HepG2 (cell line): ENCODE data around the gene SLC25A22. TPM values are rescaled to one million over a fixed set of nuclear protein-coding genes. Genes with fewer than 3 reads are reported as not detected.

ENCODE experiments used
- CTCF ChIP-seq: sonication (generic); formaldehyde crosslinking; IDR thresholded peaks from 2 replicates; pipeline ENCODE4 v1.5.0; 2020; ENCODE audit warnings: mild to moderate bottlenecking, missing genetic modification reagents, moderate library complexity
- KLF13 ChIP-seq: sonication (generic); formaldehyde crosslinking; IDR thresholded peaks from 2 replicates; pipeline ENCODE4 v1.4.0; 2020; ENCODE audit warnings: mild to moderate bottlenecking, missing genetic modification reagents
- MZF1 ChIP-seq: sonication (generic); formaldehyde crosslinking; IDR thresholded peaks from 2 replicates; pipeline ENCODE4 v1.8.1; 2023; ENCODE audit warnings: mild to moderate bottlenecking, missing genetic modification reagents, borderline replicate concordance
- NFE2 ChIP-seq: sonication (generic); formaldehyde crosslinking; IDR thresholded peaks from 2 replicates; pipeline ENCODE4 v1.4.0; 2020; ENCODE audit warnings: missing genetic modification reagents
- NFKB2 ChIP-seq: sonication (generic); formaldehyde crosslinking; IDR thresholded peaks from 2 replicates; pipeline ENCODE4 v1.4.0; 2020; ENCODE audit warnings: missing genetic modification reagents, borderline replicate concordance
- REXO4 ChIP-seq: sonication (generic); formaldehyde crosslinking; IDR thresholded peaks from 2 replicates; pipeline ENCODE4 v1.8.0; 2022; ENCODE audit warnings: missing genetic modification reagents, mild to moderate bottlenecking, borderline replicate concordance
- SOX5 ChIP-seq: IDR thresholded peaks from 2 replicates; pipeline ENCODE4 v1.6.1; 2016; ENCODE audit warnings: borderline replicate concordance
- TMF1 ChIP-seq: sonication (generic); formaldehyde crosslinking; IDR thresholded peaks from 2 replicates; pipeline ENCODE4 v1.8.1; 2022; ENCODE audit warnings: low read depth, missing genetic modification reagents
- ZBTB21 ChIP-seq: sonication (generic); formaldehyde crosslinking; IDR thresholded peaks from 2 replicates; pipeline ENCODE4 v1.4.0; 2020; ENCODE audit warnings: missing genetic modification reagents
- ZMAT5 ChIP-seq: sonication (generic); formaldehyde crosslinking; IDR thresholded peaks from 2 replicates; pipeline ENCODE4 v1.5.0; 2020; ENCODE audit warnings: mild to moderate bottlenecking, low read depth, missing genetic modification reagents, borderline replicate concordance
- ZNF180 ChIP-seq: sonication (generic); formaldehyde crosslinking; IDR thresholded peaks from 2 replicates; pipeline ENCODE4 v1.4.0; 2020; ENCODE audit warnings: low read depth, missing genetic modification reagents, borderline replicate concordance
- ZNF34 ChIP-seq: sonication (generic); formaldehyde crosslinking; IDR thresholded peaks from 2 replicates; pipeline ENCODE4 v1.4.0; 2020; ENCODE audit warnings: mild to moderate bottlenecking, missing genetic modification reagents, borderline replicate concordance
- ZNF557 ChIP-seq: sonication (generic); formaldehyde crosslinking; IDR thresholded peaks from 2 replicates; pipeline ENCODE4 v1.4.0; 2020; ENCODE audit warnings: missing genetic modification reagents
- ZNF598 ChIP-seq: sonication (generic); formaldehyde crosslinking; IDR thresholded peaks from 2 replicates; pipeline ENCODE4 v1.5.1; 2020; ENCODE audit warnings: mild to moderate bottlenecking, missing genetic modification reagents, borderline replicate concordance
- ZNF891 ChIP-seq: sonication (generic); formaldehyde crosslinking; IDR thresholded peaks from 2 replicates; pipeline ENCODE4 v1.5.0; 2020; ENCODE audit warnings: mild to moderate bottlenecking, missing genetic modification reagents
- polyA plus RNA-seq, 8 experiments: library from polyadenylated mRNA; depleted of rRNA in 3 of 8; stranded (reverse) in 7 of 8; unstranded in 1 of 8; fragments of >200 nt; fragmentation: Illumina TruSeq in 4 of 8; extraction: Trizol in 4 of 8; gene quantifications; 2 replicates each; pipeline versions ENCODE4 v1.2.1 to v1.2.3, GENCODE V29; 2011 to 2016; ENCODE audit warnings: low read depth in 4 of 8, missing spikeins in 1 of 8, mixed read lengths in 1 of 8; ENCODE audit not compliant: insufficient read depth in 1 of 8
- total RNA-seq, 5 experiments: library from RNA; depleted of rRNA; stranded (reverse); fragments of >200 nt; fragmentation: Illumina TruSeq; extraction: Trizol; gene quantifications; 2 replicates each; pipeline ENCODE4 v1.2.3, GENCODE V29; 2016; ENCODE audit warnings: low read depth in 1 of 5
- TF ChIP-seq, protein P1 (sequence below): sonication (generic); formaldehyde crosslinking; IDR thresholded peaks from 2 replicates; pipeline ENCODE4 v1.4.0; 2020; ENCODE audit warnings: mild to moderate bottlenecking, missing genetic modification reagents
- TF ChIP-seq, protein P2 (sequence below): sonication (generic); formaldehyde crosslinking; IDR thresholded peaks from 2 replicates; pipeline ENCODE4 v1.8.0; 2022; ENCODE audit warnings: missing genetic modification reagents, mild to moderate bottlenecking, borderline replicate concordance
- TF ChIP-seq, protein P3 (sequence below): sonication (generic); formaldehyde crosslinking; IDR thresholded peaks from 2 replicates; pipeline ENCODE4 v1.5.1; 2020; ENCODE audit warnings: mild to moderate bottlenecking, moderate library complexity, missing genetic modification reagents
- TF ChIP-seq, protein P4 (sequence below): IDR thresholded peaks from 2 replicates; pipeline ENCODE4 v1.6.1; 2018; ENCODE audit warnings: missing genetic modification reagents, mild to moderate bottlenecking, missing compliant biosample characterization

The SLC25A22 gene
- total and polyA plus RNA-seq, 2 of the 13 experiments (the other 11 are each of a cell fraction or from before 2014, with no cell fraction given): 12.4 to 19.2 TPM

- TF ChIP-seq, protein P1, sequence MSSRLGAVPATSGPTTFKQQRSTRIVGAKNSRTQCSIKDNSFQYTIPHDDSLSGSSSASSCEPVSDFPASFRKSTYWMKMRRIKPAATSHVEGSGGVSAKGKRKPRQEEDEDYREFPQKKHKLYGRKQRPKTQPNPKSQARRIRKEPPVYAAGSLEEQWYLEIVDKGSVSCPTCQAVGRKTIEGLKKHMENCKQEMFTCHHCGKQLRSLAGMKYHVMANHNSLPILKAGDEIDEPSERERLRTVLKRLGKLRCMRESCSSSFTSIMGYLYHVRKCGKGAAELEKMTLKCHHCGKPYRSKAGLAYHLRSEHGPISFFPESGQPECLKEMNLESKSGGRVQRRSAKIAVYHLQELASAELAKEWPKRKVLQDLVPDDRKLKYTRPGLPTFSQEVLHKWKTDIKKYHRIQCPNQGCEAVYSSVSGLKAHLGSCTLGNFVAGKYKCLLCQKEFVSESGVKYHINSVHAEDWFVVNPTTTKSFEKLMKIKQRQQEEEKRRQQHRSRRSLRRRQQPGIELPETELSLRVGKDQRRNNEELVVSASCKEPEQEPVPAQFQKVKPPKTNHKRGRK (CRISPR knock-in tag): no peak
- TF ChIP-seq ZNF180 (CRISPR knock-in tag) (no peak), ZNF557 (CRISPR knock-in tag) (0 out of 2 replicates have a peak, but pooled peaks have one; percentile 46), ZNF891 (CRISPR knock-in tag) (peak; percentile 37; the same call in 1 of the 2 replicates), ZBTB21 (CRISPR knock-in tag) (no peak), NFE2 (CRISPR knock-in tag) (no peak), CTCF (CRISPR knock-in tag) (no peak), ZMAT5 (CRISPR knock-in tag) (no peak), TMF1 (CRISPR knock-in tag) (peak; percentile 59; the same call in 1 of the 2 replicates), REXO4 (CRISPR knock-in tag) (no peak), MZF1 (CRISPR knock-in tag) (no peak), KLF13 (CRISPR knock-in tag) (peak; percentile 59; the same call in 1 of the 2 replicates), SOX5 (CRISPR knock-in tag) (no peak), NFKB2 (CRISPR knock-in tag) (no peak; the same call in 1 of the 2 replicates), ZNF598 (CRISPR knock-in tag) (no peak), ZNF34 (CRISPR knock-in tag) (no peak)
- TF ChIP-seq, protein P2, sequence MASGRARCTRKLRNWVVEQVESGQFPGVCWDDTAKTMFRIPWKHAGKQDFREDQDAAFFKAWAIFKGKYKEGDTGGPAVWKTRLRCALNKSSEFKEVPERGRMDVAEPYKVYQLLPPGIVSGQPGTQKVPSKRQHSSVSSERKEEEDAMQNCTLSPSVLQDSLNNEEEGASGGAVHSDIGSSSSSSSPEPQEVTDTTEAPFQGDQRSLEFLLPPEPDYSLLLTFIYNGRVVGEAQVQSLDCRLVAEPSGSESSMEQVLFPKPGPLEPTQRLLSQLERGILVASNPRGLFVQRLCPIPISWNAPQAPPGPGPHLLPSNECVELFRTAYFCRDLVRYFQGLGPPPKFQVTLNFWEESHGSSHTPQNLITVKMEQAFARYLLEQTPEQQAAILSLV (CRISPR knock-in tag): 0 out of 2 replicates have a peak, but pooled peaks have one; percentile 50
- TF ChIP-seq, protein P3, sequence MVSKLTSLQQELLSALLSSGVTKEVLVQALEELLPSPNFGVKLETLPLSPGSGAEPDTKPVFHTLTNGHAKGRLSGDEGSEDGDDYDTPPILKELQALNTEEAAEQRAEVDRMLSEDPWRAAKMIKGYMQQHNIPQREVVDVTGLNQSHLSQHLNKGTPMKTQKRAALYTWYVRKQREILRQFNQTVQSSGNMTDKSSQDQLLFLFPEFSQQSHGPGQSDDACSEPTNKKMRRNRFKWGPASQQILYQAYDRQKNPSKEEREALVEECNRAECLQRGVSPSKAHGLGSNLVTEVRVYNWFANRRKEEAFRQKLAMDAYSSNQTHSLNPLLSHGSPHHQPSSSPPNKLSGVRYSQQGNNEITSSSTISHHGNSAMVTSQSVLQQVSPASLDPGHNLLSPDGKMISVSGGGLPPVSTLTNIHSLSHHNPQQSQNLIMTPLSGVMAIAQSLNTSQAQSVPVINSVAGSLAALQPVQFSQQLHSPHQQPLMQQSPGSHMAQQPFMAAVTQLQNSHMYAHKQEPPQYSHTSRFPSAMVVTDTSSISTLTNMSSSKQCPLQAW (CRISPR knock-in tag): no peak
- TF ChIP-seq, protein P4, sequence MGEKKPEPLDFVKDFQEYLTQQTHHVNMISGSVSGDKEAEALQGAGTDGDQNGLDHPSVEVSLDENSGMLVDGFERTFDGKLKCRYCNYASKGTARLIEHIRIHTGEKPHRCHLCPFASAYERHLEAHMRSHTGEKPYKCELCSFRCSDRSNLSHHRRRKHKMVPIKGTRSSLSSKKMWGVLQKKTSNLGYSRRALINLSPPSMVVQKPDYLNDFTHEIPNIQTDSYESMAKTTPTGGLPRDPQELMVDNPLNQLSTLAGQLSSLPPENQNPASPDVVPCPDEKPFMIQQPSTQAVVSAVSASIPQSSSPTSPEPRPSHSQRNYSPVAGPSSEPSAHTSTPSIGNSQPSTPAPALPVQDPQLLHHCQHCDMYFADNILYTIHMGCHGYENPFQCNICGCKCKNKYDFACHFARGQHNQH (CRISPR knock-in tag): 0 out of 2 replicates have a peak, but pooled peaks have one; percentile 15
These were observed 32.4 kb upstream of the SLC25A22 start (continued) for GRCh38 chr11:830295-831117.
